Measurements from ENCODE around the gene HDAC8. TPM values are rescaled to one million over a fixed set of nuclear protein-coding genes. Genes with fewer than 3 reads are reported as not detected.

HDAC8 gene
- total RNA-seq, 1 donor from 2014 or later = 39.6 TPM

GRCh38 chrX:72402614-72403013 lies 170.0 kb downstream of the HDAC8 start:
- Mint-ChIP-seq H3K27me3 (no peaks in the 10 kb centered on the region), H3K9me3 (no peaks in the 10 kb centered on the region), H3K36me3 (ENCODE audit: low read depth) (peaks cover 7% of the 10 kb centered on the region), H3K4me3 (no peak overlapping the region), H3K27ac (no peak overlapping the region), H3K4me1 (no peaks in the 10 kb centered on the region)
- no peak for ATAC-seq (ENCODE audit: low read depth)
- ChIA-PET CTCF (no interaction called here), POLR2A (no interaction called here)
- no peak for TF ChIP-seq CTCF (IDR thresholded peaks at IDR 0.05)
- intact Hi-C loops (cut with micrococcal nuclease) = no loop called here
- no peak for DNase-seq

GRCh38 chrX:72399816-72400215 lies 172.8 kb downstream of the HDAC8 start:
- ATAC-seq (ENCODE audit: low read depth) = no peak
- CTCF ChIA-PET = no interaction called here
- no peaks in the 10 kb centered on the region for H3K27me3 Mint-ChIP-seq
- POLR2A ChIA-PET = no interaction called here
- no peaks in the 10 kb centered on the region for H3K36me3 Mint-ChIP-seq (ENCODE audit: low read depth)
- H3K4me1 Mint-ChIP-seq = no peaks in the 10 kb centered on the region
- H3K27ac Mint-ChIP-seq = no peak overlapping the region
- no peak overlapping the region for H3K4me3 Mint-ChIP-seq
- intact Hi-C loops (cut with micrococcal nuclease) = no loop called here
- no peak for TF ChIP-seq CTCF (IDR thresholded peaks at IDR 0.05)
- no peak for DNase-seq
- H3K9me3 Mint-ChIP-seq = no peaks in the 10 kb centered on the region

DNA sequence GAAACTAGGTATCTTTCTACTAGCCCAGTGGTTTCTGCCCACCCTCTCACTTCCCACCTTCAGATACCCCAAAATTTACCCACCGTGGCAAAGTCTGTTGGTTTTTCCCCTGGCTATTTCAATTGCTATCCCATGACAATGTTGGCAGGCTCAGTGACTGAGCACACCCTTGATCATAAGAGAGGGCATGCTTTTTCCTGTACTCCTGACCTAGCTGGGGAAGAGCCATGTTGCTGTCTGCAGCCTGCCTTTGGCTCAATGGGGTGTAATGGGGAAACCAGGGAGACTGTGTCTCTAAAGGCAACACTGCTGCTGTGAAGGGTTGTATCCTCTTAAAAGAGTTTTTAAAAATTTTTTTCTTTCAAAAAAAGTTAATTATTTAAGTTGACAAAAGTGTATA lies 176.5 kb downstream of the HDAC8 start:
- H3K4me1 Mint-ChIP-seq = no peaks in the 10 kb centered on the region
- ChIA-PET POLR2A (no interaction called here), CTCF (no interaction called here)
- DNase-seq (no peak), ATAC-seq (ENCODE audit: low read depth) (no peak)
- H3K27ac Mint-ChIP-seq = no peak overlapping the region
- H3K27me3 Mint-ChIP-seq = no peaks in the 10 kb centered on the region
- TF ChIP-seq CTCF (IDR thresholded peaks at IDR 0.05) = no peak
- intact Hi-C loops (cut with micrococcal nuclease) = no loop called here
- peaks cover 3% of the 10 kb centered on the region for H3K36me3 Mint-ChIP-seq (ENCODE audit: low read depth)
- H3K9me3 Mint-ChIP-seq = no peaks in the 10 kb centered on the region
- H3K4me3 Mint-ChIP-seq = no peak overlapping the region

DNA sequence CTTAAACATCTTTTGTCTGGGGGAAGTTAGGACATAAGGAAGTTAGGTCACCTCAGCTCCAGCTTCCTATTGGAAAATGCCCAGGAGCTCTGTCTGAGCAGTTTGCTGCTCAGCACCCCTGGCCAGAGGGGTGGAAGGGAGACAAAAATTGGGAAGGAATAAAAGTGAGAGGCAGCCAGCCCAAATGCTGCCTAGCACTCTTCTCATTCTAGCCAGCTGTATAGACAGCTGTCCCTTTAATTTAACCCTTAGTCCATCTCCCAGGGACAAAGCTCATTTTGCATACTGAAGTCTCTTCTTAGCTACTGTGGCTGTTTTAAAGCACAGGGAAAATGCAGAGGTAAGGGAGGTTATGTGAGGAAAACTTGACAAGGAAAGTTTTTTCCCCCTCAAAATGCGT lies 177.4 kb downstream of the HDAC8 start:
- peaks cover 3% of the 10 kb centered on the region for H3K36me3 Mint-ChIP-seq (ENCODE audit: low read depth)
- POLR2A ChIA-PET = no interaction called here
- H3K9me3 Mint-ChIP-seq = no peaks in the 10 kb centered on the region

DNA sequence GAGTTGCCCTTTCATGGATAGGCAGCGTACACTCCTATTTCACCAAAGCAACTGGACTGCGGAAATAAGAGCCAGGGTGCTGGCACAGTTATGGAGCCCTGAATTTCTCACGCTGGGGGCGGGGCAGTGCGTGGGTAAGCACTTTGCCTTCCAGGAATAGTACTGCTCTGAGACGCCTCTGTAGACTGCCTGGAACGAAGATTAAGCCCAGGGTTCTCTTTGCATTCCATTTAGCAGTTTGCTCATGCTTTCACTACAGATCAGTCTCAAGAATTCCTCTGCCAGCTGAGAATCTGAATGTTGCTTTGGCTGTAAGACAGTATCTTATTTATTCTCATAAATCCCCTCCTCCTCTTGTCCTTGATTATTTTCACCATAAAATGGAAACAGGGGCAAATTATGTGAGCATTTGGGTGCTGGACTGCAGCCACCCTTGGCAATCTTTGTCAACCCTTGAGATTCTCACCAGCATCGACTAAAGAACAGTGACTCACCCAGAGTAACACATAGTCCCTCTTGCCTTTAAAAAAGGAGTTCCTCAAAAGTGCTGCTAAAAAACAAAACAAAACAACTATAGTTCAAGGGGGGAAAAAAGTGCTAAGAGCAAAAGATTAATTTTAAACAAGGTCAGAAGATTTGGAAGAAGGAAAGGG lies 178.0 kb downstream of the HDAC8 start:
- H3K27ac Mint-ChIP-seq = no peak overlapping the region

More for the DNA sequence above, 177.4 kb downstream of the HDAC8 start:
- ATAC-seq (ENCODE audit: low read depth) (no peak), DNase-seq (no peak)
- H3K27ac Mint-ChIP-seq = no peak overlapping the region
- CTCF ChIA-PET = no interaction called here
- no peak for TF ChIP-seq CTCF (IDR thresholded peaks at IDR 0.05)
- H3K4me1 Mint-ChIP-seq = no peaks in the 10 kb centered on the region
- H3K4me3 Mint-ChIP-seq = no peak overlapping the region
- intact Hi-C loops (cut with micrococcal nuclease) = no loop called here
- no peaks in the 10 kb centered on the region for H3K27me3 Mint-ChIP-seq

More for the DNA sequence above, 178.0 kb downstream of the HDAC8 start:
- TF ChIP-seq CTCF (IDR thresholded peaks at IDR 0.05) = no peak
- ATAC-seq (ENCODE audit: low read depth) = no peak
- Mint-ChIP-seq H3K27me3 (no peaks in the 10 kb centered on the region), H3K4me3 (no peak overlapping the region), H3K4me1 (no peaks in the 10 kb centered on the region), H3K9me3 (no peaks in the 10 kb centered on the region), H3K36me3 (ENCODE audit: low read depth) (peaks cover 3% of the 10 kb centered on the region)
- intact Hi-C loops (cut with micrococcal nuclease) = no loop called here
- ChIA-PET POLR2A (no interaction called here), CTCF (no interaction called here)
- DNase-seq = no peak
